Stimulated activated CD4-positive, alpha-beta T cell treated with anti-CD3 and anti-CD28 coated beads, Interleukin-12 subunit alpha, Interleukin-12 subunit beta, amount 100 ng/mL, for 4 hours (primary cell): ENCODE data around the gene ARFGAP1.

Experiments
- DNase-seq: peaks from one replicate; pipeline ENCODE4 v3.0.0-alpha.2; 2020

The ARFGAP1 gene

DNA sequence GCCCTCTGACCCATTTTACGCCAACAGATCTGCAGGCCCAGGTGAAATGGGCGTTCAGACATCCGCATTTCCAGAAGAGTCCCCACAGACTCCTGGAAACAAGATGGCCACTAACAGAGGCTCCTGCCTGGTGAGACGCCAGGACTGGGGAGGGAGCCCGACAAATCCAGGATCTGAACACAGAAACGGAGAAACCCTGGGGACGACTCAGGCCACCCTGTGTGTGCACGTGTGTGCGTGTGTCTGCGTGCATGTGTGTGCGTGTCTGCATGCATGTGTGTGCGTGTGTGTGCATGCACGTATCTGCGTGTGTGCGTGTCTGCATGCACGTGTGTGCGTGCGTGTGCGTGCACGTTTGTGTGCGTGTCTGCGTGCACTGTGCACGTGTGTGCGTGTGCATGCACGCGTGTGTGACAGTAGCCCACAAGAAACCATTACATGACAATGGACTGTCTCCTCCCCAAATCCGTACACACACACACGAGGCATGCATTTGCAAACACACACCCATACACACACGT, 63.7 kb downstream of the ARFGAP1 start:
- no peak for DNase-seq

DNA sequence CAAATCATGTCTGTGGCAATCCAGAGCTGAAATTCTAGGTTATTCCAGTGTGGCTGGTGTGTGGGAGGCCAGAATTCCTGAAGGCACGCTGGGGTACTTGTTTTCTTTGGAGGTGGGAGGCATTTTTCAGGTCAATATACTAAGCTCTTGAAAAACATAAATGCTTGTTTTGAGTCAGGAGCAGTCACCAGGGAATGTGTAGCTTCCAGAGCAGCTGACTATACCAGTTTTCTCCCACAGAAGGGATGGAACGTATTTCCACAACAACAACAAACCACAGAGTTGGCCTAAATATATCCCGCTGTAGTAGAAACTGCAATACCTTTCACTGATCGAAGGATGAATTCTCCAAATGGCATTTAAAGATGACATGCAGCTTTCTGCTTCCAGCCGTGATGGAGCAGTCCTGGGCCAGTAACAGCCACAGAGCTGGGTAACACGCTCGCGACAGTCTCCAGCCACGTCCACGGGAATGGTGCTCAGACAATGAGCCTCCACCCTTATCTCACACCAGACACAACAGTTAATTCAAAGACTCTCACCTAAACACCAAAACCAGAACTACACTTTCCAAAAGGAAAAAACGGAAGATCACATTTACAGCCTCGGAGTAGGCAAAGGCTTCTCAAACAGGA, 65.3 kb downstream of the ARFGAP1 start:
- no peak for DNase-seq
